Measurements from ENCODE around the gene ALKBH6.
"Not testable (repeated sequence)": the region's sequence is repeated elsewhere in the genome, so short reads cannot be mapped to it uniquely, and the experiment has no call there.

ALKBH6 gene

GRCh38 chr19:35991731-35992450 is 22.1 kb downstream of the ALKBH6 start:
- Mint-ChIP-seq H3K9me3 (peaks cover 3% of the 10 kb centered on the region), H3K27ac (no peak overlapping the region), H3K4me3 (no peak overlapping the region), H3K36me3 (ENCODE audit: low read depth) (peaks cover 14% of the 10 kb centered on the region), H3K27me3 (peaks cover 14% of the 10 kb centered on the region), H3K4me1 (ENCODE audit: low read depth) (peaks cover 21% of the 10 kb centered on the region)
- DNase-seq: no peak

- Mint-ChIP-seq H3K4me1 (ENCODE audit: low read depth) (peaks cover 17% of the 10 kb centered on the region), H3K9me3 (peaks cover 3% of the 10 kb centered on the region), H3K27me3 (peaks cover 22% of the 10 kb centered on the region), H3K36me3 (ENCODE audit: low read depth) (peaks cover 7% of the 10 kb centered on the region), H3K27ac (no peak overlapping the region), H3K4me3 (no peak overlapping the region)
- no peak for DNase-seq
These were observed 23.0 kb downstream of the ALKBH6 start for GRCh38 chr19:35990771-35991730.

GRCh38 chr19:35990156-35990555 is 23.9 kb downstream of the ALKBH6 start:
- H3K4me1 Mint-ChIP-seq (ENCODE audit: low read depth): peaks cover 13% of the 10 kb centered on the region
- peaks cover 3% of the 10 kb centered on the region for H3K9me3 Mint-ChIP-seq
- no peak overlapping the region for H3K4me3 Mint-ChIP-seq
- H3K27ac Mint-ChIP-seq: no peak overlapping the region
- peaks cover 2% of the 10 kb centered on the region for H3K36me3 Mint-ChIP-seq (ENCODE audit: low read depth)
- DNase-seq: no peak
- peaks cover 31% of the 10 kb centered on the region for H3K27me3 Mint-ChIP-seq

GRCh38 chr19:35988824-35989223 is 25.2 kb downstream of the ALKBH6 start:
- Mint-ChIP-seq H3K9me3 (peaks cover 3% of the 10 kb centered on the region), H3K4me1 (ENCODE audit: low read depth) (peaks cover 6% of the 10 kb centered on the region), H3K36me3 (ENCODE audit: low read depth) (no peaks in the 10 kb centered on the region), H3K27me3 (peaks cover 44% of the 10 kb centered on the region), H3K4me3 (no peak overlapping the region), H3K27ac (no peak overlapping the region)
- DNase-seq: no peak

- no peak overlapping the region for H3K4me3 Mint-ChIP-seq
- no peak for DNase-seq
- H3K9me3 Mint-ChIP-seq: peaks cover 3% of the 10 kb centered on the region
- peaks cover 56% of the 10 kb centered on the region for H3K27me3 Mint-ChIP-seq
- no peaks in the 10 kb centered on the region for H3K36me3 Mint-ChIP-seq (ENCODE audit: low read depth)
- H3K27ac Mint-ChIP-seq: no peak overlapping the region
- H3K4me1 Mint-ChIP-seq (ENCODE audit: low read depth): peaks cover 6% of the 10 kb centered on the region
These were observed 26.5 kb downstream of the ALKBH6 start for GRCh38 chr19:35987571-35987896.

GRCh38 chr19:35986664-35987570 is 27.1 kb downstream of the ALKBH6 start:
- peaks cover 3% of the 10 kb centered on the region for H3K9me3 Mint-ChIP-seq
- DNase-seq: peak; percentile 55

DNA sequence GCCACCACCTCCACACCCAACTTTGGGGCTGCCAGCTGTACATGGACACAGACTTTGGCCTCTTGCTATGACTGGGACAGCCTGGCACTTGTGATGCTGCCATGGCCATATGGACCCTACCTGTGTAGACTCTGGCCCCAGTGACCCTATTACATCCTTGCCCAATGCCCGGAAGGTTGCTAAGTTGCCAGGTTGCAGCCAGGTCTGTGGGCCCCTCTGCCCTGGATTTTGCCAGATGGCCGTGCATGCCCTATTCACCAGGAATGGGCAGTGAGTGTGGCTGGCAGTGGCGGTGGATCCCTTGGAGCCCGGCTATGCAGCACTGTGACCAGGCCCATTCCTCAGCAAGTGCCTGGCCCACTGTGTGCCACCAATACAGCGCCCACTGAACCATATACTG is 27.9 kb downstream of the ALKBH6 start:
- H3K36me3 Mint-ChIP-seq (ENCODE audit: low read depth): no peaks in the 10 kb centered on the region
- H3K4me3 Mint-ChIP-seq: peak overlapping the region; percentile 77
- peaks cover 69% of the 10 kb centered on the region for H3K27me3 Mint-ChIP-seq
- DNase-seq: no peak
- peaks cover 6% of the 10 kb centered on the region for H3K4me1 Mint-ChIP-seq (ENCODE audit: low read depth)
- peaks cover 3% of the 10 kb centered on the region for H3K9me3 Mint-ChIP-seq
- no peak overlapping the region for H3K27ac Mint-ChIP-seq

More at GRCh38 chr19:35986664-35987570, 27.1 kb downstream of the ALKBH6 start:
- Mint-ChIP-seq H3K27ac (no peak overlapping the region), H3K4me3 (peak overlapping the region; percentile 77), H3K4me1 (ENCODE audit: low read depth) (peaks cover 6% of the 10 kb centered on the region), H3K27me3 (peaks cover 62% of the 10 kb centered on the region), H3K36me3 (ENCODE audit: low read depth) (no peaks in the 10 kb centered on the region)

- Mint-ChIP-seq H3K4me3 (no peak overlapping the region), H3K4me1 (ENCODE audit: low read depth) (peaks cover 6% of the 10 kb centered on the region), H3K36me3 (ENCODE audit: low read depth) (no peaks in the 10 kb centered on the region), H3K9me3 (no peaks in the 10 kb centered on the region), H3K27ac (no peak overlapping the region), H3K27me3 (peaks cover 77% of the 10 kb centered on the region)
- DNase-seq: no peak
These were observed 30.8 kb downstream of the ALKBH6 start for GRCh38 chr19:35983177-35983576.

DNA sequence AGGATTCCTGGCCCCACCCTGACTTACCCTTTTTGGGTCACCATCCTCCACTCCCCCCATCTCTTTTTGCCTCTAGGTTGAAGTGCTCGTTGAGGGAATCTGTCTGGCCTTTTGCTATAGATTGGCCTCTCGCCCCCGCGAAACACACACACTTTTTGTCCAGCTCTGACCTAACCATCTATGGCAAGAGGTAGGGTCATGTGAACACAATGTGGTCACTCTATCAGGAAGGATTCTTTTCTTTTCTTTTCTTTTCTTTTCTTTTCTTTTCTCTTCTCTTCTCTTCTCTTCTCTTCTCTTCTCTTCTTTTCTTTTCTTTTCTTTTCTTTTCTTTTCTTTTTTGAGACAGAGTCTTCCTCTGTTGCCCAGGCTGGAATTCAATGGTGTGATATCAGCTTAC is 33.0 kb downstream of the ALKBH6 start:
- H3K9me3 Mint-ChIP-seq; H3K4me3 Mint-ChIP-seq; H3K27ac Mint-ChIP-seq; H3K36me3 Mint-ChIP-seq (ENCODE audit: low read depth); DNase-seq; H3K4me1 Mint-ChIP-seq (ENCODE audit: low read depth): not testable (repeated sequence)
- H3K27me3 Mint-ChIP-seq: peaks cover 64% of the 10 kb centered on the region

GRCh38 chr19:35978832-35979365 is 35.1 kb downstream of the ALKBH6 start:
- Mint-ChIP-seq H3K27me3 (peaks cover 47% of the 10 kb centered on the region), H3K4me1 (ENCODE audit: low read depth) (no peaks in the 10 kb centered on the region), H3K4me3 (no peak overlapping the region), H3K27ac (no peak overlapping the region), H3K36me3 (ENCODE audit: low read depth) (no peaks in the 10 kb centered on the region), H3K9me3 (no peaks in the 10 kb centered on the region)
- DNase-seq: no peak

DNA sequence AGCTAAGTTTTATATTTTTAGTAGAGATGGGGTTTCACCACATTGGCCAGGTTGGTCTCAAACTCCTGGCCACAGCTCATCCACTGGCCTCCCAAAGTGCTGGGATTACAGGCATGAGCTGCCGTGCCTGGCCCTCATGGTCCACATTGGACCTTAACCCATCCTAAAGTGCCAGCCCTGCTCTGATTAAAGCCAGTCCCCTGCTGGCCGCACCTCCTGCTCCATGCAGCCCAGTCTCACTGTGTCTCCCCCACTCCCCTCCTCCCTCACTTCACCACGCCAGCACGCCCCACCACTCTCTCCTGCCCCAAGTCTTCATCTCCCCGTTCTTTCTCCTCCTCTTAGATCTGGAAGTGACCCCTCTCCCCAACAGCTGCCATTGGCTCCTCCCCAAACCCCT is 35.7 kb downstream of the ALKBH6 start:
- H3K27me3 Mint-ChIP-seq: peaks cover 41% of the 10 kb centered on the region
- no peak for DNase-seq
- no peaks in the 10 kb centered on the region for H3K36me3 Mint-ChIP-seq (ENCODE audit: low read depth)
- H3K4me1 Mint-ChIP-seq (ENCODE audit: low read depth): no peaks in the 10 kb centered on the region
- no peak overlapping the region for H3K4me3 Mint-ChIP-seq
- H3K9me3 Mint-ChIP-seq: no peaks in the 10 kb centered on the region
- H3K27ac Mint-ChIP-seq: no peak overlapping the region

- no peaks in the 10 kb centered on the region for H3K9me3 Mint-ChIP-seq
- H3K4me1 Mint-ChIP-seq (ENCODE audit: low read depth): no peaks in the 10 kb centered on the region
- no peaks in the 10 kb centered on the region for H3K36me3 Mint-ChIP-seq (ENCODE audit: low read depth)
- peak; percentile 38 for DNase-seq
- peaks cover 35% of the 10 kb centered on the region for H3K27me3 Mint-ChIP-seq
- no peak overlapping the region for H3K4me3 Mint-ChIP-seq
- H3K27ac Mint-ChIP-seq: no peak overlapping the region
These were observed 36.4 kb downstream of the ALKBH6 start for GRCh38 chr19:35977446-35978222.

DNA sequence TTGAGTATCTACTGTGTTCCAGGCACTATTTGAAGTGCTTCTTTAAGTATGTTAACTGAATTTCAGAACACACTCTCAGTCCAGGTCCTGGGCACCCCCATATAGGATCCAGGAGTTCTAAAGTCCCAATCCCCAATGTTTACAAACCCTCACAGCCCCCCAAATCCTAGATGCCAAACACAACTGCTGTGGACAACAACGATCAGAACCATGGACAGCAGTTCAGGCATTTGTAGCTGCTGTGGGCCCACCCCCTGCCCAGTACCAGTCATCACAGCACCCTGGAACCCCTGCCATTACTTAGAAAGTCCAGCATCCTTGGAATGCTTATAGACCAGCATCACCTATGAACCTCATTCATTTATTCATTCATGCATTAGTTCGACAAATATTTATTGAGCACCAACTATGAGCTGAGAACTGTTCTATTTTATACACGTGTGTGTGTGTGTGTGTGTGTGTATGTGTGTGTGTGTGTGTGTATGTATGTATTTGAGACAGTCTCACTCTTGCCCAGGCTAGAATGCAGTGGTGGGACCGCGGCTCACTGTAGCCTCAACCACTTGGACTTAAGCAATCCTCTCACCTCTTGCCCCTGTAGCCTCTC is 38.3 kb downstream of the ALKBH6 start:
- Mint-ChIP-seq H3K4me1 (ENCODE audit: low read depth) (no peaks in the 10 kb centered on the region), H3K4me3 (no peak overlapping the region), H3K27me3 (peaks cover 18% of the 10 kb centered on the region), H3K9me3 (no peaks in the 10 kb centered on the region), H3K36me3 (ENCODE audit: low read depth) (no peaks in the 10 kb centered on the region), H3K27ac (no peak overlapping the region)
- no peak for DNase-seq
